Muscle of back (tissue), 13 donors: Measurements from ENCODE around the gene GSTCD. TPM values are rescaled to one million over a fixed set of nuclear protein-coding genes. Genes with fewer than 3 reads are reported as not detected.
"Not testable (repeated sequence)": the region's sequence is repeated elsewhere in the genome, so short reads cannot be mapped to it uniquely, and the experiment has no call there.

ENCODE experiments used
- DNase-seq, 3 donors: peaks; one replicate each; pipeline versions ENCODE4 v3.0.0 to v3.0.0-alpha.2; 2013
- long read RNA-seq, 9 donors: transcript quantifications; one replicate each; lab custom pipeline, GENCODE V29; 2026
- polyA plus RNA-seq, 10 donors: library from polyadenylated mRNA; unstranded; fragments of 120-200 nt; gene quantifications; one replicate each; pipeline ENCODE4 v1.2.1, GENCODE V29; 2013; ENCODE audit not compliant: insufficient read length in 10 of 10

GSTCD gene
- 10 to 100 TPM in 3 of 10 donors, 1 to 10 TPM in 7; 5.6 to 12.5 (median 9.1) TPM for polyA plus RNA-seq
- long read RNA-seq, donor 1 = 0 reads
- long read RNA-seq, donor 2 = 0 reads
- long read RNA-seq, donor 3 = 0 reads
- long read RNA-seq, donor 4 = 0 reads
- long read RNA-seq, donor 5, full-length matches to known transcripts = 1 of 1 reads
- long read RNA-seq, donor 5, partial matches to known transcripts = 0 of 1 reads
- long read RNA-seq, donor 5, other reads (novel, unspliced or antisense) = 0 of 1 reads
- long read RNA-seq, donor 6, full-length matches to known transcripts = 1 of 1 reads
- long read RNA-seq, donor 6, partial matches to known transcripts = 0 of 1 reads
- long read RNA-seq, donor 6, other reads (novel, unspliced or antisense) = 0 of 1 reads
- long read RNA-seq, donor 7, full-length matches to known transcripts = 1 of 1 reads
- long read RNA-seq, donor 7, partial matches to known transcripts = 0 of 1 reads
- long read RNA-seq, donor 7, other reads (novel, unspliced or antisense) = 0 of 1 reads
- long read RNA-seq, donor 8 = 0 reads
- long read RNA-seq, donor 9 = 0 reads

DNA sequence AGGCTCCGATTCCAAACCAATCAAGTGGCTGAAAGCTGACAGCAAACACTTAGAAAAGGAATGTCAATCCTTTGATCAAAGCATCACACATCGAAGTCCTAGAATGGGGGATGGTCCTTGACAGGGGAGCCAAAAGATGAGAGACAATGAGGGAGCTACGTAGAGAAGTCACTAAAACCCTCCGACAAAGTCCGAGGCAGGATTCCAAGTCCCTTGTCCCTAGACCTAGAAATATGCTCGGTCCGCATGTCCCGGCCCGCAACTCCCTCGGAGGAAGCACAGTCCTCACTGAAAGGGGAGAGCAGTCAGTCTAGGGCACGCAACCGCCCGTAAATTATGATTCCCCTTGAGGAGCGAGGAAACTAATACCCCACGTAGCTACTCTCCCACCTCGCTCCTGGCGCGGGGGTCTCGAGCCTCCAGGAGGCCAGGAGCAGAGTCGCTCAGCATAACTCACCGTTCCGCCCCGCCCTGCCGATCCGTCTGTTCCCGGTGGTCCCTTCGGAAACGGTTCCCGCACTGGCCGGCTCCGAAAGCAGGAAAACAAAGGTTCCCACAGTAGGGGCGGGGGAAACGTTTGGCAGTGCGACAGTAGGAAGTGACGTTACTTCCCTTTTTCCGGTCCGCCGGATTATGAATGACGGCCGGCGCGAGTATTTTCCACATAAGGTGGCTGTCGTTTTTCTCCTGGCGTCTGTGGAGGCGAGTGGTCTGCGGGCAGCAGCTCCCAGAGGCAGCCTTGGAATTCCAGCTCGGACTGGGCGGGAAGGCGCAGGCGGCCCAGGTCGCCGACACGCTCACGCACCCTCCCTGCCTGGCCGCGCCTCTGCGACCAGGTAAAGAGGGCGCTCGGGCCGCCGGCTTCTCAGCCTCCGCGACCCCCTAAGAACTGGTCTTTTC is at the start of gene GSTCD, which contains the start of gene INTS12:
Gene GSTCD, plus strand, starts transcription at position 604 of the 900 bp plus-strand sequence. CDS start 8,830 bp downstream, outside the sequence.
Gene INTS12, minus strand, starts transcription at position 509 of the 900 bp plus-strand sequence. CDS start 8,684 bp downstream, outside the sequence.
- peak; percentile 93 to 97 (median 96) for DNase-seq

GRCh38 chr4:105659190-105659589 is 49.4 kb upstream of the GSTCD start:
- no peak for DNase-seq

- no peak for DNase-seq
Measured at GRCh38 chr4:105661028-105661427, 47.6 kb upstream of the GSTCD start.

DNA sequence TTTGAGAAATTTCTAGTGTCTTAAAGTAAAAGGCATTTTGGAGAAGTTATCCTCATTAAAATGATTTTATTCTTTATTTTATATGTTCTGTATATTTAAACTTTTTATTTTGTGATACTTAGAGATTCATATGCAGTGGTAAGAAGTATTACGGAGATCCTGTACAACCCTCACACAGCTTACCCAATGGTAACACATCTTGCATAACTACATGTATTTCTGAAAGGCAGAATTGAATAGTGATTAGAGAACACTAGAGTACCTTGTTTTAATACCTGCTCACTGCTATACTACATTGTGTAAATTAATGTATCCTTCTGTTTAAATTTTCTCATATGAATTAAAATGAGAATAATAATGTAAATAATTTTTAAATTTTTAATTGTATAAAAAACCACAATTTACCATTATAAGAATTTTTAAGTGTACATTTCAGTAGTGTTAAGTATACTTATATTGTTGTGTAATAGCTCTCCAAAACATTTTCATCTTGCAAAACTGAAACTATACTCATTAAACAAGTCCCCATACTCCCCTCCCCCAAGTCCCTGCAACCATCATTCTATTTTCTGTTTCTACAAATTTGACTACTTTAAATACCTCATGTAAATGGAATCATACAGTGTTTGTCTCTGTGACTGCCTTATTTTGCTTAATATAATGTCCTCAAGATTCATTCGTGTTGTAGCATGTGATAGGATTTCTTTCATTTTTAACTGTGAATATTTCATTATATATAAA is 45.5 kb upstream of the GSTCD start:
- DNase-seq = no peak

DNA sequence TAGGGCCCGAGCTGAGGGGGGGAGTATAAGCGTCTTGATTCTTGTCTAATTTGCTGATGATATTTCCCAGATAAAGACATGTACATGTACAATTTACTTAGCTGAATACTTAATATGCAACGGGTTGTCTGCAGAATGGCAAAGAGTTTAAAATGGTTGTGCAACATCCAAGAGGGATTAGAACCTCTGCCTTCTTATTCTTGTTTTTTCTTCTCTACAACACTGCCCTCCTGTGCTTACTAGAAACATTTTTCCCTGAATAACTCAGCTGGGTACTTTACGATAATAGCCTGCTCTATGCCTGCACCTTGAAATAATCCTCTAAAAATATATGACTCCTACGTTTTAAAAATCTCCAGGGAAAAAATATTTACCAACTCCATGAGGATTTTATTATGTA is 41.9 kb upstream of the GSTCD start:
- DNase-seq = no peak

DNA sequence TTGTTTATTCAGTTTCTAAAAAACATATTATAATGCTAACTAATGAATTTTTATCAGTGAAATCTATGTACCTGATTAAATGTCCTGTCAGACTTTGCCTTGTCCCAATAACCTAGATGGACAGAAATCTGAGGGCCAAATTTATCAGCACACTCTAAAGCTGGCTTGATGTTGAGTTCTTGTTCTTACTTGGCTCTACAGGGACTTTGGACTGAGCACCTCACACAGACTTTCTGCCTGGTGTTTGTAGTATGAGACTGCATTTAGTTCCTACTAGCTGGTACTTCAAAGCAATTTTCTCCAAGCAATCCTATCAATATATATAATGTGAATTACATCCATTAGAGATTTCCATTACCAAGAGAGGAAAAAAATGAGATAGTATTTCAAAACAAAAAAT is 37.9 kb upstream of the GSTCD start:
- DNase-seq = no peak

DNA sequence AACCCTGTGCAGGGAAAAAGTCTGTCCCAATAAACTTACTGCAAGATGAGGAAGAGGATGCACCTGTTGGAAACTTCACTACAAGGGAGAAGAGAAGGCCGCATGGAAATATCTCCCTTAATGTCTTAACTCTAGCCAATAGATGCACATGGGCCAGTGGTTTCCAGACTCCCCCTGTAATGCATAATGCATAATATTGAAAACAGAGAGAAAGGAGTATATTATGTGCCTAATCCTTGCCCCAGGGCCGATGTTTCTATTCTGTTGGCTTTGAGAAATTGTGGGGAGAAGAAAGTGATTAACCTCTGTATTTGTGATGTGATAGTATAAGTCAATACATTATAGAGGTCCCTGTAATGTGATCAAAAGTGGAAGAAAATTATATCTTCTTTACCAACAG is 37.3 kb upstream of the GSTCD start:
- no peak for DNase-seq

GRCh38 chr4:105674011-105674410 is 34.6 kb upstream of the GSTCD start:
- no peak for DNase-seq

DNA sequence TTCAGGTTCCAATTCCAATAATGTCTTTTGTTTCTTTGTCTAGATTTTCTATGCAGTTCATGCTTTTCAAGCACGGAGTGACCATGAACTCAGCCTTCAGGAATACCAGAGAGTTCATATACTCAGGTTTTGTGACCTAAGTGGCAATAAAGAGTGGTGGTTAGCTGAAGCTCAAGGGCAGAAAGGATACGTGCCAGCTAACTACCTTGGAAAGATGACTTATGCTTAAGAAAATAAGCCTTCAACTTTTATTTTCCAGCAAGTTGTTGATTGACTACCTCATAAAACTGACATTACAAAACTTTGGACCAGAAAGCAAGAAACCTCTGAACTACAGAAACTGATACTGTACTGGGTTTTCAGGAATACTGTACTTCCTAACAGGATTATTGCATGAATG is 30.9 kb upstream of the GSTCD start:
- no peak for DNase-seq

GRCh38 chr4:105679186-105679585 is 29.4 kb upstream of the GSTCD start:
- no peak for DNase-seq

DNA sequence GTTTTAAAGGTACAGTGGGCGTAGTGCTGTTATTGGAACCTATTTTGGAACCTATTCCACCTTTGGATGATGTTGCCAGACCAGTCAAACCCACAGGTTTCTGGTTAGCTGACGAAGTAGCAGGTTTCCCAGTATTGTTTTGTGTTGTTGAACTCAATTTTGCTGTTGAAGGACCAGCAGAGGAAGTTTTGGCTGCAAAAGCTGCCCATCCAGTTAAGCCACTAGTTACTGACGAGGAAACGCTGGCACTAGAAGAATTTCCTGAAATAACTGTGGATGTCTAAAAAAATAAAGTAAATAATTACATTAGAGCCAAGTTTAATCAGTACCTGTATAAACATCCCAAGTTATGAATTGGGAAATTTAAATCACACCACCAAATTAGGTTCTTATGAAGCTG is 25.5 kb upstream of the GSTCD start:
- no peak for DNase-seq

DNA sequence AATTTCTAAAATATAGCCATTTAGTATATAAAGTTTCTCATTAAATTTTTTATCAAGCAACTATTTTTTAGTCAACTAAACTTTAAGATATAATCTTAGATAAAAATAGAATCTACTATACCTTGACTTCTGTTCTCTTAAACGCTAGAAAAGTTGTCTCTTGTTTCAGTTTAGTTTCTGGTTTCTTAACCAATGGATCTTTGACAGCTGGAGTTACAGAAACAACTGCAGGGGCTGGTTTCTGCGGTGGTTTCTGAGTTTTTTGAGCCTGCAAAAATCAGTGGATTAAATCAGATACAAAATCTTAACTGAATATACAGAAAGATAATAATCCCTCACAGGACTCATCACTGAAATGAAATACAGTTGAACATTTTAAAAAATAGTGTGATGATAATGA is 22.0 kb upstream of the GSTCD start:
- no peak for DNase-seq

DNA sequence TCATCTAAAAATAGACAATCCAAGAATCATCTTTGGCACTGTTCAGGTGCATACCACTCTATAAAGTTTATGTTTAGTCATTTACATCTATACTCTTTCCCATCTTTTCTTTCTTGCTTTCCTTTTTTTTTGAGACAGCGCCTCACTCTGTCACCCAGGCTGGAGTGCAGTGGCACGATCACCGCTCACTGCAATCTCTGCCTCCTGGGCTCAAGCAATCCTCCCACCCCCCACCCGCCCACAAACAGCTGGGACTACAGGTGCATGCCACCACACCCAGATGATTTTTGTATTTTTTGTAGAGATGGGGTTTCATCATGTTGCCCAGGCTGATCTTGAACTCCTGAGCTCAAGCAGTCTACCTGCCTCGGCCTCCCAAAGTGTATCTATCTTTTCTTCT is 13.8 kb upstream of the GSTCD start:
- not testable (repeated sequence) for DNase-seq

DNA sequence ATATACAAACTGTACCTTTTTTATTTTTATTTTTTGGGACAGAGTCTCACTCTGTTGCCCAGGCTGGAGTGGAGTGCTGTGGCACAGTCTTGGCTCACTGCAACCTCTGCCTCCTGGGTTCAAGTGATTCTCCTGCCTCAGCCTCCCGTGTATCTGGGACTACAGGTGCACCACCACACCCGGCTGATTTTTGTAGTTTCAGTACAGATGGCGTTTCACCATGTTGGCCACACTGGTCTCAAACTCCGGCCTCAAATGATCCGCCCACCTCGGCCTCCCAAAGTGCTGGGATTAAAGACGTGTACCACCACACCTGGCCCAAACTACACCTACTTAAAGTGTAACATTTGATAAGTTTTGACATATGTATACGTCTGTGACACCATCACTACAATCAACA is 12.8 kb upstream of the GSTCD start:
- not testable (repeated sequence) for DNase-seq

DNA sequence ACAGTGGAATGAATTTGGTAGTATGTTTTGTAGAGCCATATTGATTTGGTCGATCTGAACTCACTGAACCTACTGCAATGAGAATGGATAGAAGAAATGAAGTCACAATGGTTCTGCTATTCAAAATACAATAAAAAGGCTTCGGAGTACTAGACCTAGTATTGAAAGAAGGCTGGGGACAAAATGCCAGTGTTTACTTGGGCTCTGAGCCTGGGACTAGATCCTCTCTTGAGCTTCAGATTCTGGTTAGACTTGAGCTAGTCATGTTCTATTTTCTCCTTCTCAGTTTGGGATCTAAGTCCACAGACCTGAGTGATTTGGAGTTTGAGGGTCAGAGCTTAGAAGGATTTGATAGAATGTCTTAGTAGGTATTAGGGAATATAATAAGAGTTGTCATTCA is 10.0 kb upstream of the GSTCD start:
- DNase-seq = no peak

- DNase-seq = peak in 1 of 3 donors; percentile 9
Measured at GRCh38 chr4:105707782-105708180, 803 bp upstream of the GSTCD start.

DNA sequence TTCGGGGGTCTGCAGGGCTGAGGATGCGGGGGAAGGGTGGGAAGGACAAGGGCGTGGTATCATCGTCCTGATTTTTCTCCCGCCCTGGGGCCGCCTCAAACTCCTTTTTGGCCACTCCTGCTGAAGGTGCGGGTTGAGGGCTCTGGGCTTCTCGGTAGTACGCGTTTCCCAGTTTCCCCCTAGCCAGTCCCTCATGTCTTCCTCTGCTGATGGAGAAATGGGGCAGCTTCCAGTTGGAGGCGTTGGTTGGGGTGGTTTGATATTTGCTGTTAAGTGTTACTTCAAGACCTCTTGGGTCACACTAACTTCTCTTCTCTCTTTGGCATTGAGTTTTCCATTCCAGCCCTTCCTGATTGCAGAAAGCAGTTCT is 482 bp downstream of the GSTCD start:
- DNase-seq = no peak

- no peak for DNase-seq
Measured at GRCh38 chr4:105710012-105710600, 1.5 kb downstream of the GSTCD start.

DNA sequence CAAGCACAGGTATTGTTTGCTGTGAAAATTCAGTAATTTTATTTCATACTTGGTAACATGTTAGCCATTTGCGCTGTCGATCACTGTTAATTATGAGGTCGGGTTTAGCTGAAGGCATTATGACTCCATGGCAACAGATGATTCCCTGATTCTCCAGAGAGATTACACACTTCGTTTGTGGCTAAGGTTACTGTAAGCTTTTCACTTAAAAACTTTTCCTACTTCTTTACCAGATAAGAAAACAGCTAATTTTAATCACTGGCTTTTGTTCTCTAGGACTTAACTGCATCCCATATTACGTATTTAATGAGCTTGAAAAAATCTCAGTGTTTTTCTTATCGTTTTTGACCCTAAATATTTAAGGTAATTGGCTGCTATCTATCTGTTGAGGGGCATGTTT is 2.1 kb downstream of the GSTCD start:
- DNase-seq = peak in 1 of 3 donors; percentile 4

GRCh38 chr4:105712766-105713165 is 4.2 kb downstream of the GSTCD start:
- DNase-seq = no peak

GRCh38 chr4:105714071-105714521 is 5.5 kb downstream of the GSTCD start:
- peak in 1 of 3 donors; percentile 3 for DNase-seq
